D721Med (cell line): Measurements from ENCODE around the gene APOC3.

ENCODE experiments used
- DNase-seq: peaks from one replicate; pipeline ENCODE4 v3.0.0; 2011; ENCODE audit warnings: low spot score; ENCODE audit not compliant: insufficient read length
- FAIRE-seq: peaks from 2 replicates; lab custom pipeline; 2011; peaks lifted over from hg19 to GRCh38; lab: Jason Lieb, UNC
- TF ChIP-seq, protein P1 (sequence below): IDR thresholded peaks from 2 replicates; pipeline ENCODE4 v1.5.1; 2012; ENCODE audit warnings: mild to moderate bottlenecking, control low read depth; ENCODE audit not compliant: insufficient read depth; ENCODE audit errors: missing control alignments

Gene APOC3

DNA sequence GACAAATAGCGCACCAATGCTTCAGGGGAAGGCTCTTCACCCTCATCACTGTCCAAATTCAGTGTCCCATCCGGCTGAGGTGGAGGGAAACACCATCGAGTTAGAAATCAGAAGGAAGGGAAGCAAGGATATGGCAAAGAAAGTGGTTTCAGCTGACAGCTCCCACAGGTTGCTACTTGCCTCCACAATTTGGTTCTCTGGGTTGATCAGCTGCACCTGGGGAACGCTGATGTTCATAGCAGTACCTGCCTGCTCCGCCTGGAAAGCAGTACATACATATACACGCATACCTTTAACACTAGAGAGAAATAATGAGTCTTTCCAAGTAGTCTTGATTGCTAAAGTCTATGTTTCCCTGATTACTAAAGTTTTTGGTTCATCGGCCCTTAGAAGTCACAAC lies 45.5 kb downstream of the APOC3 start:
- no peak for DNase-seq
- no peak for FAIRE-seq
- TF ChIP-seq, protein P1, sequence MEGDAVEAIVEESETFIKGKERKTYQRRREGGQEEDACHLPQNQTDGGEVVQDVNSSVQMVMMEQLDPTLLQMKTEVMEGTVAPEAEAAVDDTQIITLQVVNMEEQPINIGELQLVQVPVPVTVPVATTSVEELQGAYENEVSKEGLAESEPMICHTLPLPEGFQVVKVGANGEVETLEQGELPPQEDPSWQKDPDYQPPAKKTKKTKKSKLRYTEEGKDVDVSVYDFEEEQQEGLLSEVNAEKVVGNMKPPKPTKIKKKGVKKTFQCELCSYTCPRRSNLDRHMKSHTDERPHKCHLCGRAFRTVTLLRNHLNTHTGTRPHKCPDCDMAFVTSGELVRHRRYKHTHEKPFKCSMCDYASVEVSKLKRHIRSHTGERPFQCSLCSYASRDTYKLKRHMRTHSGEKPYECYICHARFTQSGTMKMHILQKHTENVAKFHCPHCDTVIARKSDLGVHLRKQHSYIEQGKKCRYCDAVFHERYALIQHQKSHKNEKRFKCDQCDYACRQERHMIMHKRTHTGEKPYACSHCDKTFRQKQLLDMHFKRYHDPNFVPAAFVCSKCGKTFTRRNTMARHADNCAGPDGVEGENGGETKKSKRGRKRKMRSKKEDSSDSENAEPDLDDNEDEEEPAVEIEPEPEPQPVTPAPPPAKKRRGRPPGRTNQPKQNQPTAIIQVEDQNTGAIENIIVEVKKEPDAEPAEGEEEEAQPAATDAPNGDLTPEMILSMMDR = no peak

DNA sequence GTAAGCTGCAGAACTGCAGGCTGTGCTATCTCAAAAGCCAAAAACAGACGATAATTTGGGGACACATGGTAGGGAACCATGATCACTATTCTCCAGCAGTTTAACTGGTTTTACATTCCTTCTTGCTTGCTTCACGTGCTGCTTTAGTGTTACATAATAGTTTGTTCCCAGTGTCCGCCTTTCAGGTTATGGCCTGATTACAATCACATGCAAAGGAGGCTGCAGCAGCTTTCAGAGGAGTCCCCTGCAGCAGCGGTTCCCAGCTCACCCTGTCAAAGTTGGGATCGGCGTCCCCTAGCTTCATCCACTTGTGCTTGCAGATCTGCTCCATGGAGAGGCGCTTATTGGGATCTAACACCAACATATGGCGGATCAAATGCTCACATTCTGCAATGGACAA lies 46.9 kb downstream of the APOC3 start:
- TF ChIP-seq, protein P1 = no peak
- no peak for DNase-seq
- FAIRE-seq = no peak

DNA sequence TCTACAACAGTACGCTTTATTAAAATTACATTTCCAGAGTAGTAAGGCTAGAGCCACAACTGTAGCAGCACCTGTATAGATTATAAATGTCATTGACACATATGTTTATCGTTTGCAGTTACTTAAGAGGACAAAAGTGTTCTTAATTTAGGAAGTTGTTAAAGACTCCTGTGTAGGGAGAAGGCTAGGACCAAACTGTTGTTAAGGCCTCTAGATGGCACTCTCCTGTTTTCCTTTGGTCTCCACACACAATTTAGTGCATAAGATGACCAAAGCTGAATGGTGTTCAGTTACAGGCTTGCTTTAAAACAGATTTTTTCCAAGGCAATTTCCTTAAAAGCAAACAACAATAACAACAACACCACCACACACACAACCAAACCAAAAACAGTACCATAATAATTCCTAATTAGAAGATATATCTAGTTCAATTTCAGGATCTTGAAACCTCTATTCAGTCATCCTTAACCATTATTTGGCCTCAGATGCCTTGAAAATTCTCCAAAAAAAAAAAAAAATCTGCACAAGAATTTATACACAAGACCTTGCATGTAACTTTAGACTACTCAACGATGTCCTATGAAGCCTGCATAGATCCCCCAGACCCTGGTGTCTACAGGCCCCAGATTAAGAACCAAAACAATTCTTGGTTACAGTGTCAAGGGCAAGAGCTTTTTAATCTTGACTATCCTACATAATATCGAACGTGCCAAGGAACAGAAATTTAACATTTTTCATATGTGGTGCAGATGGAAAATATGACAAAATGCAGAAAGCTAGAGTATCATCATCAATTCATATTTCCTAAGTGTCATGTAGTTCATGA lies 50.3 kb downstream of the APOC3 start:
- TF ChIP-seq, protein P1 = peak; percentile 78
- DNase-seq (no peak), FAIRE-seq (peak; percentile 97)

DNA sequence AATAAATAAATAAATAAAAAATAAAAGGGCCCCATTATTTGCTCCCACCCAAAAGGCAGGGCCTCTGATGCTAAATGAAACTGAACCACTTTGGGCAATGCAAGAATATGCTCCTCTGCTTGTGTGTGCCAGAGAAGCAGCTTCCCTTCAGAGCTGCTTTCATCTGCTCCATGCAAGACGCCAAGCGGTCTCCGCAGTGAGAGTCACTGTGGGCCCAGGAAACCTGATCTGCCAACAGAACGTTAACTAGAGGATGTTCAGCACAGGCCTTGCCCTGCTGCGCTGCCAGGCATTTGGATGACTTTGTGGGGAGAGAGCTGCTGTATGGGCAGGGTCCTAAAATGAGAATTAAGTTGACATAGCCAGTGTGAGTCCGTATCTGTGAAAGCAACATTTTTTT lies 51.4 kb downstream of the APOC3 start:
- FAIRE-seq (no peak), DNase-seq (no peak)
- TF ChIP-seq, protein P1 = no peak

DNA sequence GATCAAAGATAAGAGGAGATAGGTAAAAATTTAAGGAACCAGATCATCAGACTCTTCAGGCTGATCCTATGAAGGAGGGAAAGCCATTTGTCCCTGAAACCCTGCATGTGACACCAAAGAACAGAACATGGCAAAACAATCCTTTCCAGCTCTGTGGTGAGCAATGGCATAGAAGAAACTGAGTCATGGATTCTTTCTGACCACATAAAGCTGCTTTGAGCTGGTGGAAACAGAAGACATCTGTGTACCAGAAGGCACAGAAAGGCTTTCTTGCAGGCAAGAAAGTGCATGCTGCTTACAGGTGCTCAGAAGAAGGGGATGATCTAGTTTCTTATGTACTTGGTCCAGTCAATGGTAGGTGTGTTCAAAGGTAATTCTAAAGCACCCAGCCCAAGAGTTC lies 52.7 kb downstream of the APOC3 start:
- TF ChIP-seq, protein P1 = no peak
- DNase-seq = no peak
- FAIRE-seq = no peak
